M059J (cell line): Measurements from ENCODE around the gene CRK. TPM values are rescaled to one million over a fixed set of nuclear protein-coding genes. Genes with fewer than 3 reads are reported as not detected.

Source experiments
- DNase-seq: peaks from one replicate; pipeline ENCODE4 v3.0.0-alpha.2; 2012; ENCODE audit warnings: low read depth
- total RNA-seq: library from RNA; depleted of rRNA; stranded (reverse); fragments of >200 nt; shearing (Covaris generic); gene quantifications from 2 replicates; pipeline ENCODE4 v1.2.3, GENCODE V29; 2014

The CRK gene
- total RNA-seq, 1 experiment from 2014 or later: 59.6 TPM

DNA sequence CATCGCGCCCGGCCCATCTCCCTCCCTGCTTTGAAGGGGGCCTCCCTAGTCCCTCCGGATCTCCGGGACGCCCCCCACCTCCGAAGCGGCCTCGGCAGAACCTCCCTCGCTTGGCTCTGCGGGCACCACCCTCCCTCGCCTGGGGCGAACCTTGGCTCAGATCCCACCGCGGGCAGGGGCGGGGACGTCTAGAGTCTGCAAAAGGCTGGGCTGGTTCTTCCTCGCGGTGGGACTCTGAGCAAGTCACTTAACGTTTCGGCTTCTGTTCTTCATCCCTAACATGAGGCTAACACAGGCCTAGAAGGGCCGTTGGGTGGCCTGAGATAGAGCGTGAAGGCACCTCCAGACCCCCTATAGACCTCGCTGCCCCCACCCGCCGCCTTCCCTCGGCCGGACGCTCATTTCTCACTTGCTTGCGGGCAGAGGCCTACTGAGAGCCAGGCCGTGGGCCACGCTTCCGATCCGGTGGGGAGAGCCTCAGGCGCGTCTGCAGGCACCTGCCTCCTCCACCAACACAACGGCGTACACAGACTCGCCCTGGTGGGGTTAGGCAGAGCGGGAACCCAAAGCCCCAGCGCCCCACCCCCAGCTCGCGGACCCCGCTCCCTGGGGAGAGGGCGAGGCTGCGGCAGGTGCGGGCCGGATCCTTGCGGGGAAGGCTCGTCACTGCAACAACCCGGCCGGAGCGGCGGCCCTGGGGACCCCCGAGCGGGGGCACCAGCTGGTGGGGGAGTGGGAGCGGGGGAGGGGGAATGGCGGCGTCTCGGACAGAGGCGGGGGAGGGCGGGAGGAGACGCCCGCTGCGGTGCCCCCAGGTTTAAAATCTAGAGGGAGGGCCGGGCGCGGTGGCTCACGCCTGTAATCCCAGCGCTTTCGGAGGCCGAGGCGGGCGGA is 31.0 kb upstream of the CRK start:
- DNase-seq: peak; percentile 40

DNA sequence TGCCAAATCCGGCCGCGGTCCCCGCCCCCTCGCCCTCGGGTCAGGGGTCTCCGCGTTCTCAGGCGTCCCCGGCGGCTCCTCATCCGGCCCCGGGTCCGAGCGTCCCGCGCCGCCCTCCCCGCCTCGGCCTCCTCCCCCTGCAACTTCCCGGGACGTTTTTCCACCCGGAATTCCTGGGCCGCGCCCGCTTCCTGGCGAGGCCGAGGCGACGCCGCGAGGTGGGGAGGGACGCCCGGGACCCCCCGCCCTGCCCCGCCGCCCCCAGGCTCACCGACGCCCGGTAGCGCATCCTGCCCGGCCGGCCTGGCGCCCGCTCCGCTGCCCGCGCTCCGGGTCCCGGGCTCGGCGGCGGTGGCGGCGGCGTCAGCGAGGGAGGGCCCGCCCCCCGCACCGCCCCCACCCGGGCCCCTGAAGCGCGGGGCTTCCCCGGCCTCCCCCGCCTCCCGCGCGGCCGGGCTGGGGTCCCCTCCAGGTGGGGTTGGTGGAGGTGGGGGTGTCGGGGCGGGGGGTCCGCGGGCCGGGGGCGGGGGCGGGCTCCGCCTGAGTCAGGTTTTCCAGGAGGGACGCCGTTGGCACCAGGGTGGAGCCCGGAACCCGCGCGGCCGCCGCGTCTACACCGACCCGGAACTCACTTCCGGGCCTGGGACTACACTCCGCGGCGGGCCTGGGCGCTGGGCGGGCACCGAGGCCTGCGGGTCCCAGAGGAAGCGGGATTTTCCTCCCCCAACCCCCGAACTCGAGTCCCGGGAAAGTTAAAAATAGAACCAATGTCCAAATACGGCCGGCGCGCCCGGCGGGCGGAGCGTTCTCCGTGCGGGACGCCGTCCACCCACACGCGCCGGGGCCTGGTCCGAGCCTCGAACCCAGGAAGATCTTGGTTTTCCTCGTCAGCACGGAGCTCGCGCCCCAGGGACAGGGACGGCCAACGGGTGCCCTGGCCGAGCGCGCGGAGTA is 29.7 kb upstream of the CRK start:
- DNase-seq: peak; percentile 62

DNA sequence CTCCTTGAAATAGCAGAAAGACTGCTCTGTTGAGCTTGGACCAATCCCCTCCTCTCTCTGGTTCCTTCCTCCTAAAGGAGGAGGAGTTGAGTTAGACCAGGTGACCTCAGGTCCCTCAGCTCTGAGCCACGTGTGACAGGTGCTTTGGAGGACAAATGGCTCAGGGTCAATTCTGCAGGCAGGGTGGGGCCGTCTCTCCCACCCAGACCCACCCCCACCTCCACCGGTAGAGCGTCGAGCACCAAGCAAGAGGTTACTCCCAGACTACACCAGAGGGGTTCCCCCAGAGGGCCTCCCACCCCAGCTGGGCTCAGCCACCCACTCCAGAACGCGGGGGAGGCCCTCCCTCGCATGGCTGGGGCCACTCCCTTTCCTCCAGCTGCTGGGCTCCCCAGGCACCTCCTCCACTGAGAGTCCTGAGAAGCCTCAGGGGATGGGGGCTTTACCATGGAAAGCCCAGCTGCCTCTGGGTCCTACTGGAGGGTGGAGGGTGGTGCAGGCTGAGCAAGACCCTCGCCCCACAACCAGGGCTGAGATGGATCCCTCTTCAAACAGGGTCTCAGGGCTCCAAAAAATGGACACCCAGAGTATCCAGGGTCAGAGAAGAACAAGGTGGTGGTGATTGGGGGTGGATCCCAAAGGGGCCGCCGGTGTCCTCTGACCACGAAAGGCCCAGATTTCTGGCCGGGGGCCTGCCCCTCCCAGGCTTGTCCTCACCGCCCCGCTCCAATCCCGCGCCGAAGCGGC is 28.8 kb upstream of the CRK start:
- DNase-seq: peak; percentile 53

DNA sequence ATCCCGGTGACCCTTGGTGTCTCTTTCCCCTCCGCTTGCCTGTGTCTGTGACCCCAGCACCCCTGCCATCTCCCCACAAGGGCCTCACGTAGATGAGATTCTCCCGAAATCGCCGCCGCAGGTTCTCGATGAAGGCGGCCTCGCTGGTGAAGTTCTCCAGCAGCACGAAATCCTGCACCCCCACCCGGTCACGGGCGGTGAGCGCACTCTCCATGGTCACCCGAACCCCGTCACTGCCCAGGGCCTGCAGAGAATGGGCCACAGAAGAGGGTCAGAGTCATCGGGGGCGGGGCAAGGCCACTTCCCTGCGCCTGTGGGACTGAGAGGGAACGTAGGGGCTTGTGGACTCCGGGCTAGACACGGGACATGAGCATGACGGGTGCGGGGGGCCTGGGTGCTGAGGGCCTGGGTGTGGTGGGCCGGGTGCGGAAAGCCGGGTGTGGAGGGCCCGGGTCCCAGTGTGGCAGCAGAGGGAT is 28.1 kb upstream of the CRK start:
- no peak for DNase-seq

DNA sequence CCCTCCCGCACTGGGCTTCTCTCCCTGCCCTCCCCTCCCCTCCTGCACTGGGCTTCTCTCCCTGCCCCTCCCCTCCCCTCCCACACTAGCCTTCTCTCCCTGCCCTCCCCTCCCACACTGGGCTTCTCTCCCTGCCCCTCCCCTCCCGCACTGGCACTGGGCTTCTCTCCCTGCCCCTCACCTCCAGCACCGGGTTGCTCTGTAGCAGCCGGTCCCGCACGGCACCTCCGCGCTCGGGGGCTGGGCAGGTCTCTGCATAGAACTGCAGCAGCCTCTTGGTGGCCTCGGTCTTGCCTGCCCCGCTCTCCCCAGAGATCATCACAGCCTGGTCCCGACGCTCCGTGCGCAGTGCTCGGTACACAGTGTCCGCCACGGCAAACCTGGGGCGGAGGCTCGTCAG is 26.6 kb upstream of the CRK start:
- DNase-seq: no peak

DNA sequence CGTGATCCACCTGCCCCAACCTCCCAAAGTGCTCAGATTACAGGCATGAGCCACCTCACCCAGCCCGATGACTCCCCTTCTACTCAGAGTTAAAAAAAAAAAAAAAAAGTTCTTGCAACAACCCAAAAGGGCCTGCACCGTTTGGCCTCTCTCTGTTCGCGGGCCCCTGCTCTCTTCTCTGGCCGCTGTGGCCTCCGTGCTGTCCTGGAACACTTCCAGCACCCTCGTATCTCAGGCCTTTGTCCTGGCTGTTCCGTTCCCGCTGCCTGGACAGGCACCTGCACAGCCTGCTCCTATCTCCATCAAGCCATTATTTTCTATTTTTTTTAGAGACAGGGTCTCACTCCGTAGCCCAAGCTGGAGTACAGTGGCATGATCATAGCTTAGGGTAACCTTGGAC is 25.7 kb upstream of the CRK start:
- peak; percentile 9 for DNase-seq

DNA sequence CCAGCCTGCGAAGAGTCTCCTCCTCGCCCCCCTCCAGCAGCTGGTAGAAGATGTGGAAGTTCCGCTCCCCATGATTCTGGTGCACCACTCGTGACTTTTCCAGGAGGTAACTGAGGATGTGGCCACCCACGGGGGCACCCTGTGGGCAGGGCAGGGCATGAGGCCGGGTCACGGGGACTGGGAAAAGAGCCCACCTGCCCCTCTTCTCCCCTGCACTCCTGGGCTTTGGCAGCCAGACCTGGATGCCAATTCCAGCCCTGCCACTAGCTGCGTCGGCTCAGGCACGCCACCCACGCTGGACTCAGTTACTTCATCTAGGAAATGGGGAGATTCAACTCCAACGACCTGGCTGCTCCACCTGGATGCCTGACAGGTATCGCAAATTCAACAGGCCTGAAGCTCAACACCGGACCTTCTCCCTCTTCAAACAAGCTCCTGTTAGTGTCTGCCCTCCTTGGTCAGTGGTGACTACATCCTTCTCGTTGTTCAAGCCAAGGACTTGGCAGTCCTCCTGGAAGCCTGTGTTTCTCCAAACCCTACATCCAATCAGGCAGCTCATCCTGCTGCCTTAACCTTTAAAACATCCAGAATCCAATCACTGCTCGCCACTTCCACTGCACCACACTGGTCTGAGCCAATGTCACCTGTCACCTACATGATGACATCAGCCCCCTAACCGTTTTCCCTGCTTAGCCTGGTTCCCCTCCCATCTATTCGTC is 24.9 kb upstream of the CRK start:
- peak; percentile 30 for DNase-seq

DNA sequence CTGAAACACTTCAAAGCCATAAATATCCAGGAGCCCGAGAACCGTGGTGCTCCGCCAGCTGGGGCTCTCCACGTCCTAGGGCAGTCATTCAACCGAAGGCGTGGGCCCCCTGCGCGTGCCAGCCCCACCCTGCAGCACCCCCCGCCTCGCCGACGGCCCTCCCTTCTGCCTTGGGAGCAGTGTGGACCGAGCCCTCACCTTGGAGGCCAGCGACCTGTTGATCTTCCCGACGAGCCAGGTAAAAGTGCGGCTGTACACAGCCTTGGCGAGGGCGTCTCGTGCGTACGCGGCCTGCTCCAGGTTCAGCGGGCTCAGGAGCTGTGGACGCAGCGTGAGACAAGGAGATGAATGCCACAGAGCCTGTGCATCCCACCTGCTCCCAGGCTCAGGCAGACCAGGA is 22.4 kb upstream of the CRK start:
- DNase-seq: no peak

DNA sequence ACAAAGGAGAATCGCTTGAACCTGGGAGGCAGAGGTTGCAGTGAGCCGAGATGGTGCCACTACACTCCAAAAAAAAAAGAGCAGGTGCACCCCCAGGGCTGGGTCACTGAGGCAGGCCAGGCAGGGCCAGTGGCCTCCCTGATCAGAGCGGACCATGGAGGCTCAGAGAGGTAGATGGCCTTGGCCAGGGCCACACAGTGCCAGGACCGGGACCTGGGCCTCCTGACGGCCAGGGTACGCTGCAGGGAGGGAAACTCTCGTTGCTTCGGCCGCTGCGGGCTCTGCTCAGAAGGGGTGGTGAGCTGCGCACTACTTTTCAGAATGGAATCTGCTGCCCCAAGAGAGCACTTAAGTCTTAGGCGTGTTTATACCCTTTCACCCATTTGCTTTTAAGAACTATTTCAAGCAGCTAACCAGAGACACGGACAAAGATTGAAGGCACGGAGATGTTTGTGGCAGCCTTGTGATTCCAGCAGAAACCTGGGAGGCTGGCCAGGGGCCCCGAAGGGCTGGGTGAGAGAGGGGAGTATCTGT is 19.4 kb upstream of the CRK start:
- DNase-seq: no peak

DNA sequence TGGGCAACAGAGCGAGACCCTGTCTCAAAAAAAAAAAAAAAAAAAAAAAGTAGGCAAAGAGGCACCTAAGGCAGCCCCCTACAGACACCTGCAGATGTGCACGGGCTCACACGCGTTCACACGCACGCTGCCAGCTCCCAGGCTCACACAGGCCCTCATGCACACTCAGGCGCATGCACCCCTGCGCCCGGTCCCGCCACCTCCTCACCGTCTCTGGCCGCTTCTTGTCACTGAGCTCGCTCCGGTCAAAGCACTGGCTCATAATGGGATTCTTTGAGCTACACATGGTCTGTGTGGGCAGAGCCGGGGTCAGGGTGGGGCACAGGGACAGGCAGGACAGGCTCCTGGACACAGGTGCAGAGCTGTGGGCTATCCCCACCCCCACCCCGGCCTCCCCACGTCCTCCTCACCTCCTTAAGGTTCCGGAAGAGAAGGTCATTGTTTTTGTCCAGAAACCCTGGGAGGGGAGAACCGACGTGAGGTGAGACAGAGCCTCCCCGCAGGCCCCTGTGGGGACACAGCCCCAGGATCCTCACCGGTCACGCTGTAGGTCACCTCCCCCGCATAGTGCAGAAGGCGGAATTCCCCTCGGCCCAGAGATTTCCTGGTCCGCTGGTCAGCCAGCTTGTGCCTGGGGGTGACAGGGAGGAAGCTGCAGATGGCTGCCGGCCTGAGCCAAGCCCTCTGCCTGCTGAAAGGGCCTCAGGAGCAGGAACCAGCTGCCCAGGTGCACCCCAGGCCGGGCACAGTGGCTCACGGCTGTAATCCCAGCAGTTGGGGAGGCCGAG is 18.6 kb upstream of the CRK start:
- DNase-seq: no peak

DNA sequence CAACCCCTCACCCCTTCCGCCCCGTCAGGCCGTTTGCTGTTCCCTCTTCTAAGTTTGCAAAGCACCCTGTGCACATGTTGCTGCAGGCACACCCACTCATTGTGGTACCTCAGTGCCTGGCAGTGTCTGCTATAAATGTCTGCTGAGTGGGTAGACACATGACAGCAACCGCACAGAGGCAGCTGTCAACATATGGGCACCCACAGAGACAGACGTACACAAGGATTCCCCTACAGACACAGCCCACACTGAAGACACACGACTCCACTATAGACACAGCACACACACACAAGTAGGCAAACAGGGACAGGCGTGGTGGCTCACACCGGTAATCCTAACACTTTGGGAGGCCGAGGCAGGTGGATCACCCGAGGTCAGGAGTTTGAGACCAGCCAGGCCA is 17.8 kb upstream of the CRK start:
- no peak for DNase-seq

DNA sequence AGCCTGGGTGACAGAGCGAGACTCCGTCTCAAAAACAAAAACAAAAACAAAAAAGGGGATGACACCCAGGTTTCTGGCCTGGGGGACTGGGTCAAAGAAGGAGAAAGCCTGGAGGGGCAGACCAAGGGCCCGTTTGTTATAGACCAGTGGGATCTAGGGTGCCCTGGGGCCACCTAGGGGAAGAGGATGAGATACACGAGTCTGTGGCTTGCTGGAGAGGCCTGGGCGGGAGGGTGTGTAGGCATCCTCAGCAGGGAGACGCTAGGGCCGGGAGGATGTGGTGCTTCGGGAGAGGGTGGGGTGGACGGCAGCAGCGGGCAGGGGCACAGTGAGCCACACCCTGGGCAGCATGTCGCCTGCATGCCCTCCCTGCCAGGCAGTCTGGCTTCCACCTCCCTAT is 17.1 kb upstream of the CRK start:
- no peak for DNase-seq

DNA sequence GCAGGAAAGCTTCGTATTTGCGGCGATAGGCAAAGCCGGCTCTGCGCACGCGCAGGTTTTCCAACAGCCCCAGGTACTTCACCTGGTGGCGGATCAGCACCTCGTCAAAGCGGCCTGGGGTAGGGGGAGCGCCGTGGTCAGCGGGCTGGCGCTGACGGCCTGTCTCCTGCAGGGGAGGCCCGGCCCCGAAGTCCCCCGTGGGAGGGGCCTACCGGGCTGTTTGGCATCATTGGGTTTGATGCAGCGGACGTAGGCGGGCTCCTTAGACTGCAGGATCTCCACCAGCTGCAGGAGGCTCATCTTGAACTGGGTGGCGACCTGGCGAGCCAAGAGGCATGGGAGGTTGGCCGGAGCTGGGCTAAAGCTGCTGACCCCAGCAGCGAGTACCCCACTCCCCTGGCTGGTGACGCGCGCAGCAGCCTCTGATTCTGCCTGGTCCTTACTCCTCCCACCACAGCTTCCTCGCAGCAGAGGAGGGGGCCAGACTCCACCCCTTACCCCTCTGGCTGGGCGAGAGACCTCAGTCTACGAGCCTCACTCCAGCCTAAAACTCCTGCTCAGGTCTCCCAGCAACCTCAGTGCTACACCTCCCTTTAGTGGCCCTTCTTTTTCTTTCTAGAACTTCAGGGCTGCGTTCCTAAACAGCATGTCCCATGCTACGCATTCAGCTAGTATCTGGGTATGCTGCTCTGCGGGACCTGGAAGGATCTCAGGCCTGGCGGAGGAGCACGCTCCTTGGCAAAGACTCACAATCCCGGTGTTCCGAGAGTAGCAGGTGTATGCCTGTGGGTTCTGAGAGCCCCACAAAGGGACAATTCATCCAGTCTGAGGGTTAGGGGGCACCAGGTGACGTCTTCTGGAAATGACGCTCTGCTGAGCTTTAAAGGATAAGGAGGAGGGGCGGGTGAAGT is 16.1 kb upstream of the CRK start:
- DNase-seq: no peak

DNA sequence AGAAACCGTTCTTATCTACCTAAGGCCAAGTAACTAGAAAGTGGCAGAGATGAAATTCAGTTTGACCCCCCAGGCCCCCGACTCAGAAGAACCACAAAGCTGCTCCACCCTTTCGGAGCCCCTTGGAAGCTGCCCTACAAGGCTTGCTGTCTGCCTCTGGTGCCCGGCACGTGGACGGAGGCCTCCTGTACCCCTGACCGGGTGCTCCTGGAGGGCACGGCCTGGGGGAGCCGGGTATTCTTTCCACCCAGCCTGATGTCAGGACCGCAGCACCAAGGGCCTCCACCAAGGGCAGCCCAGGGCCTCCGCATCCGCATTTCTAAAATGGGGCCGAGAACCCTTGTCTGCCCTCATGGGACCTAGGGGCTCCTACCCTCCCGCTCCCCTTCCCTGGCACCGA is 15.5 kb upstream of the CRK start:
- DNase-seq: no peak

DNA sequence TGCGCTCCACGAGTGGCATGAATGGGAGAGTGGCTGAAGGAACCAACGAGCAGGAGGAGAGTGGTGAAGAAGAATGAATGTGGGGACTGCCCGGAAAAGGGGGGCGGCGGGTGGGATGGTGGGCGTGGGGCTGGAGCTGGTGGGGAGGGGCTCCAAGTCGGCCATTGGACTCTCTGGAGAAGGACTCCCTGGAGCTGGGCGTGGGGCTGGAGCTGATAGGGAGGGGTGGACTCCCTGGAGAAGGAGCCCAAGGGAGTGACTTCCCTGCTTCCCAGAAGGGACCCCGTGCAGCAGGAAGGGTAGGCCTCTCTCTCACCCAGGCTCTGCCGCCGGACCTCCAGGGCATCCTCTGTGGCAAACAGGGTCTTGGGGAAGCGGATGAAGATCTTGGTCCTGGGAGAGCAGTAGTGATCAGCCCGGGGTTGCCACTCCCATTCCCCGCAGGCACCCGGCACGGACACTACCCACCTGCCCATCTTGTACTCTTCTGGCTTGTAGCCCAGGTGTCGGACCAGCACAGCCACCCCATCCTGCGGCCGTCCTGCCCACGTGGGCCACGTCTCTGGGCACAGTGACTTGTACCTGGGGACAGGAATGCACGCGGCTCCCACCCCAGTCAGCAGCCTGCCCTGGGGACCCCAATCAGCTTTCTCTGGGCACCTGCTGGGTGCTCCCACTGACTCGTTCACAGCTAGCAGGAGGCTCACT is 14.9 kb upstream of the CRK start:
- DNase-seq: no peak

DNA sequence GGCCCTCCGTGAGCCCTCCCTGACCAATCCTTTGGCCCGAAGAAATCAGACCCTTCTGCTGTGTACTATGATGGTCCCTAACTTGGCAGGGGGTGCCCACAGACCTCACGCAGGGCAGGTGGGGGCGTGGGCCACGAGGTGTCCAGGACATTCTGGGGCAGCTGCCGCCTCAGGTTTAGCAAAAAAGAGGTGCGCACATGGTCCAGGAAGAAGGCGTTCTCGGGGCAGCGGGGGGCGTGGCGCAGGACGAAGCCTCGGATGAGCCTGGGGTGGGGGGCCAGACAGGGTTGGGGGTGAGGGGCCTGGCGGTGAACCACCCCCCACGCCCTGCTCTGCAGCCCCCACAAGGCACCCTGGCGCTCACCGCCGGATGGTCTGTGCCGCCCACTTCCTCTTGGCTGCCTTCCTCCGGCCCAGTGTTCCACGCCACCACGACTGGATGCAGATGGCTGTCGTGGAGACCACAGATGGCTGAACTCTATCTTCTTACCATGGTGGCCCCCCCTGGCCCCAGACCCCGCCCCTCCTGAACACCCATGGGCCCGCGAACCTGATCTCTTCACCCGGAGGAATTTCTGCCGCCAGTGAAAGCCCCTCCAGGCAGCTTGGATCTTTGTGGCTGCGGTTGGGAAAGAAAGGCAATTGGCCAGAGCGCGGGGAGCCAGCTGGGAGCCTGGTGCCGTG is 14.2 kb upstream of the CRK start:
- no peak for DNase-seq

DNA sequence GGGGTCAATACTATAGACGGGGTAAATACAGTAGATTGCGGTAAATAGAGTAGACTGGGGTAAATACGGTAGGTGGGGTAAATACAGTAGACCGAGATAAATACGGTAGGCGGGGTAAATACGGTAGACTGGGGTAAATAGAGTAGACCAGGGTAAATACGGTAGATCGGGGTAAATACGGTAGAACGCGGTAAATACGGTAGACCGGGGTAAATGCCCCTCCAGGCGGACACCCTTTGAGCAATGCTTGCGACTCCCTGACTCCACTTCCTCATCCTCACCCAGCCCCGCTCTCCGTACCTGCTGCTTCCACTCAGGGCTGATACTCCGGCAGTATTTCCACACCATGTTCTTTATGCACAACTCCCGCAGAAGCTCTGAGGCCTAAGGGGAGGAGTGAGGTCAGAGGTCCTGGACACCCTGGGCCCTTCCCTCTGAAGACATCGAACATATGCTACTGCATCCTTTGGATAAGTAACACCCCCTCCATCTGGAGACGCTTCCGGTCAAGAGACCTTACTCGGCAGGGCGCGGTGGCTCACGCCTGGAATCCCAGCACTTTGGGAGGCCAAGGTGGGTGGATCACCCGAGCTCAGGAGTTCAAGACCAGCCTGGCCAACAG is 13.3 kb upstream of the CRK start:
- DNase-seq: peak; percentile 35
